ENCODE data around the gene CSE1L. TPM values are rescaled to one million over a fixed set of nuclear protein-coding genes. Genes with fewer than 3 reads are reported as not detected.
"Not testable (repeated sequence)": the region's sequence is repeated elsewhere in the genome, so short reads cannot be mapped to it uniquely, and the experiment has no call there.

Gene CSE1L
- total RNA-seq, 1 experiment from 2014 or later = 248 TPM

DNA sequence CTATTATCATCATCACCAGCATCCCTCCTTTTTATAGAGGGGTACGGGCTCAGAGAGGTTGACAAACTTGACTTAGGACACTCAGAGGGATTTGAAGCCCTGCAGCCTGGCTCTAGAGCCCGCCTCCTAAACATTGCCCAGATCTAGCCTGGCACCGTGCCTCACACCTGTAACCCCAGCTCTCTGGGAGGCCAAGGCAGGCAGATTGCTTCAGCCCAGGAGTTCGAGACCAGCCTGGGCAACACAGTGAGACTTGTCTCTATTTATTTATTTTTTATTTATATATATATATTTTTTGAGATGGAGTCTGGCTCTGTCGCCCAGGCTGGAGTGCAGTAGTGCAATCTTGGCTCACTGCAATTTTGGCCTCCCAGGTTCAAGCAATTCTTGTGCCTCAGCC, 6.3 kb upstream of the CSE1L start:
- H3K36me3 ChIP-seq (replicated peaks; ENCODE audit: control insufficient read depth, insufficient read depth, low read length) = no peaks in the 10 kb centered on the region
- no peak overlapping the region for H3K4me3 ChIP-seq (ENCODE audit: insufficient read depth, low read depth, low read length)
- H3K27me3 ChIP-seq (ENCODE audit: control insufficient read depth, insufficient read depth, low read length) = no peaks in the 10 kb centered on the region
- no peak for DNase-seq

DNA sequence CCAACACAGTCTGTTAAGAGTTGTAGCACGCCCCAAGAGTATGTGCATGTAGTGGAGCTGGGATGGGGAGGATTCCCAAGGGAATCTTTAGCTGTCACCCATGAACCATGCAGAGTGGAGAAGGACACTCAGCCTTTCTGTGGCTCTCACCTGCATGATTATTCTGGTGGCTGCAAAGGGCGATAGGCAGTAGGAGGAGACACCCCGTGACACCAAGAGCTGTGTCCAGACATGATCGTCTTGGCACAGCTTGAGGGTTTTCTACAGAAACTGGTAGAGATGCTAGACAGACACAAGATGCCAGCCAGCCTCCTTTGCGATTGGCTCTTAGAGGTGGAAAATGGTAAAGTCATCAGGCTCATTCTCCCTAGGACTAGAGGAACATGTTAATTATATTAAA, 3.1 kb upstream of the CSE1L start:
- no peaks in the 10 kb centered on the region for H3K36me3 ChIP-seq (replicated peaks; ENCODE audit: control insufficient read depth, insufficient read depth, low read length)
- no peak overlapping the region for H3K4me3 ChIP-seq (ENCODE audit: insufficient read depth, low read depth, low read length)
- DNase-seq = no peak
- H3K27me3 ChIP-seq (ENCODE audit: control insufficient read depth, insufficient read depth, low read length) = no peaks in the 10 kb centered on the region

DNA sequence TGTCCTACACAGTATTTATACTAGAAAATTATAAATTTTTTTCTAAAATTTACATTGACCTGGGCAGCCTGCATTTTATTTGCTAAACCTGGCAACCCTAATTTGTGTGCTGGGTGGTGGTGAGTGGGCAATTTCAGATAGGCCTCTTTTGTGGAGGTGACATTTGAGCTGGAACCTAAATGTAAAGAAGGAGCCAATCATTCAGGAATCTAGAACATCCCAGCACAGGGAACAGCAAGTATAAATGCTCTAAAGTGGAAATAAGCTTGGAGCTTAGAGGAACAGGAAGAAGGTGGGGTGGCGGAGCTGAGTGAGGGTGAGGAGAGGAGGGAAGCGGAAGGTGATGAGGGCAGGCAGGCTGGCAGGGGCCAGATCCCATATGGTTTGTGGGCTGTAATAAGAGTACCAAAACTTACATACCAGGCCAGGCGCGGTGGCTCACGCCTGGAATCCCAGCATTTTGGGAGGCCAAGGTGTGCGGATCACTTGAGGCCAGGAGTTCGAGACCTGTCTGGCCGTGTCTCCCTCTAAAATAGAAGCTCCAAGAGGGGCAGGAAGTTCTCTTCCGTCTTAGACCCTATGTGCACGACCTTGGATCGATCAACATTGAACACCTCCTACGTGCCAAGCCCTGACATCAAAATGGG, 549 bp upstream of the CSE1L start:
- peak; percentile 28 for DNase-seq
- Histone ChIP-seq H3K4me3 (ENCODE audit: insufficient read depth, low read depth, low read length) (peak overlapping the region; percentile 100), H3K36me3 (replicated peaks; ENCODE audit: control insufficient read depth, insufficient read depth, low read length) (no peaks in the 10 kb centered on the region; the same call in 1 of the 2 replicates), H3K27me3 (ENCODE audit: control insufficient read depth, insufficient read depth, low read length) (no peaks in the 10 kb centered on the region)

DNA sequence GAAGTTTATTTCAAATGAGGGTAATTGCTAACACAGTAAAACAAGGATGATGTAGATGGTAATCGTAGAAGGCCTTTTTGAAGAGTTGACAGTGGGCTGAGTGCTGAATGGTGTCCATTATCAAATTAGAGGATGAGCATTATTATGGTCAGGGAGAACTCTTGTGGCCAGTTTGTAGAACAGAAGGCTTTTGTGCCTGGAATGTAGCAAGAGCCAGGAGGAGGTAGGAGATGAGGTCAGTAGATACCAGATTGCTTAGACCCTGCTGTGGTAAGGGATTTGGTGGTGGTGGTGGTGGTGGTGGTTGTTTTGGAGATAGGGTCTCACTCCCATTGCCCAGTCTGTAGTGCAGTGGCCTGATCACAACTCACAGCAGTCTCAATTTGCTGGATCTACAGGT, 6.2 kb downstream of the CSE1L start:
- Histone ChIP-seq H3K36me3 (replicated peaks; ENCODE audit: control insufficient read depth, insufficient read depth, low read length) (no peaks in the 10 kb centered on the region; the same call in none of the 2 replicates), H3K4me3 (ENCODE audit: insufficient read depth, low read depth, low read length) (no peak overlapping the region), H3K27me3 (ENCODE audit: control insufficient read depth, insufficient read depth, low read length) (no peaks in the 10 kb centered on the region)
- no peak for DNase-seq

DNA sequence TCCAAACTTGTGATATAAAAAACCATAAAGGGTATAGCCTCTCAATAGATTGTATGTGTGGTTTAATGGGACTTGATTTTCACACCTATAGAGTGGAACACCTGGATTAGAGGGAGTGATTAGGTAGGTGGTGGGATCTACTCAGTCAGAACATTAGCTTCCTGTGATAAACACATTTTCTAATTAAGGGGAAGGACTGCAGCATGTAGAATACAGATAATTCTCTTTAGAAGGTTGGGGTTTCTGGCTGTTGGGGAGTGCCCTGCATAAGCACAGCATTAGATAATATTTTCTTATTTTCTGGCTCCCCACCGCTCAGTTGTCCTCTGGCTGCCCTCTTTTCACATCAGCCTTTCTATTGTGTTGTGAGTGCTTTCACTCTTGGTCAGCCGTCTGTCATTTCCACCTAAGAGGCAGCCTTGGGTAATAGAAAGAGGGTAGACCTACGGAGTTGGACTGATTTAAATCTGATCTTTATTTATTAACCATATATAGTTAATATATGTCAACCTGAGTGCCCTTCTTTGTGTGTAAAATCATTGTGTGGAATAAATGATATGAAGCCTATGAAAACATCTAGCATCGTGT, 8.0 kb downstream of the CSE1L start:
- no peak overlapping the region for H3K4me3 ChIP-seq (ENCODE audit: insufficient read depth, low read depth, low read length)
- H3K27me3 ChIP-seq (ENCODE audit: control insufficient read depth, insufficient read depth, low read length) = no peaks in the 10 kb centered on the region
- peaks cover 6% of the 10 kb centered on the region for H3K36me3 ChIP-seq (replicated peaks; ENCODE audit: control insufficient read depth, insufficient read depth, low read length)
- no peak for DNase-seq

DNA sequence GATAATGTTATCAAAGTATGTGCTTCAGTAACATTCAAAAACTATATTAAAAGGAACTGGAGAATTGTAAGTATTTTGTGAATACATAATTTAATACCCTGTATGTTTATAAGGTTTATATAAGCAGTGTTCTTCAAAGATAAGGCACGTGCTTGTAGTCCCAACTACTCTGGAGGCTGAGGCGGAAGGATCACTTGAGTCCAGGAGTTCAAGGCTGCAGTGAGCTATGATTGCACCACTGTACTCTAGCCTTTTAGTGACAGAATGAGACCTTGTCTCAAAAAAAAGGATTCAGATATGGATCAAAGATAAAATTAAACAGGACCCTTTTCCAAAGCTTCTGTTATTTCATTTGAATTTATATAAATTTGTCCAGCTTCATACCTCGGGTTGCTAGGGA, 17.2 kb downstream of the CSE1L start:
- Histone ChIP-seq H3K27me3 (ENCODE audit: control insufficient read depth, insufficient read depth, low read length) (no peaks in the 10 kb centered on the region), H3K4me3 (ENCODE audit: insufficient read depth, low read depth, low read length) (no peak overlapping the region), H3K36me3 (replicated peaks; ENCODE audit: control insufficient read depth, insufficient read depth, low read length) (peaks cover 38% of the 10 kb centered on the region)
- no peak for DNase-seq

DNA sequence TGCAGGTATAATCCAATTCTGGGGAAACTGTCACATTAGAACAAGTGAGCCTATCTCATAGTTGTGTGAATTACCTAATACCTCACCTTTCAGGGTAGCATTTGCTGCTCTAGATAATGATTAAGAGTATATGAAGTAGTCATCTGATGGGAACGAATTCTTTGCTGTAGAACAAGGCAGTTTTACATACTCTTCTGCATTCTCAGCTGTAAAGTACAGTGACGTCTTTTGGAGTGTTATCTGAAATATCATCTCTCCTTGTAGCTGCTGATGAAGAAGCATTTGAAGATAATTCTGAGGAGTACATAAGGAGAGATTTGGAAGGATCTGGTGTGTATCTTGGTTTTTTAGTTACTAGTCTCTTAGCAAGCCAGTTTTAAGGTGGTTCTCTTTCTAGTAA, 28.4 kb downstream of the CSE1L start:
- DNase-seq = no peak
- H3K4me3 ChIP-seq (ENCODE audit: insufficient read depth, low read depth, low read length) = no peak overlapping the region
- peaks cover 54% of the 10 kb centered on the region for H3K36me3 ChIP-seq (replicated peaks; ENCODE audit: control insufficient read depth, insufficient read depth, low read length)
- no peaks in the 10 kb centered on the region for H3K27me3 ChIP-seq (ENCODE audit: control insufficient read depth, insufficient read depth, low read length)

DNA sequence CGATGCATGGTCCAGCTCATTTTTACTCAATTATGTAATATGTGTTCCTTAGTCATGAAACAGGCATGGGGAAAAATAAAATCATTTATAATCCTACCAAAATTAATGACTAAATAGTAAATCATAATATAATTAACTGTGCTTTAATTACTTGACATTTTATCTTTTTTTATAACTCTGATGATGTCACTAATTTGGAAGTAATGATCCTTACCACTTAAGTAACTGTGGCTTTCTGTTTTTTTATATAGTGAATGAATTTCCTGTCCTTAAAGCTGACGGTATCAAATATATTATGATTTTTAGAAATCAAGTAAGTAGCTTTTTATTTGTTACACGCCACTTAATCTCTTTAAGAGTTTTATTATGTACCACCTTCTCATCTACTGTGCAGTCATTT, 32.2 kb downstream of the CSE1L start:
- no peaks in the 10 kb centered on the region for H3K27me3 ChIP-seq (ENCODE audit: control insufficient read depth, insufficient read depth, low read length)
- no peak for DNase-seq
- H3K36me3 ChIP-seq (replicated peaks; ENCODE audit: control insufficient read depth, insufficient read depth, low read length) = peaks cover 46% of the 10 kb centered on the region
- no peak overlapping the region for H3K4me3 ChIP-seq (ENCODE audit: insufficient read depth, low read depth, low read length)

DNA sequence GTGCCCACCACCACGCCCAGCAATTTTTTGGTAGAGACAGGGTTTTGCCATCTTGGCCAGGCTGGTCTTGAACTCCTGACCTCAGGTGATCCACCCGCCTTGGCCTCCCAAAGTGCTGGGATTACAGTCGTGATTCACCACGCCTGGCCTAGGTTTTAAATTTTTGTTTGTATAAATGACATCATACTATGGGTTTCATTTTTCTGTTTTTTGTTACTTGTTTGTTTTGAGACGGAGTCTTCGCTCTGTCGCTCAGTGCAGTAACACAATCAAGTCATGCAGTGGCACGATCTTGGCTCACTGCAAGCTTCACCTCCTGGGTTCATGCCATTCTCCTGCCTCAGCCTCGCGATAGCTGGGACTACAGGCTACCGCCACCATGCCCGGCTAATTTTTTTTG, 36.2 kb downstream of the CSE1L start:
- DNase-seq; H3K27me3 ChIP-seq (ENCODE audit: control insufficient read depth, insufficient read depth, low read length); H3K4me3 ChIP-seq (ENCODE audit: insufficient read depth, low read depth, low read length): not testable (repeated sequence)
- H3K36me3 ChIP-seq (replicated peaks; ENCODE audit: control insufficient read depth, insufficient read depth, low read length) = peaks cover 43% of the 10 kb centered on the region

DNA sequence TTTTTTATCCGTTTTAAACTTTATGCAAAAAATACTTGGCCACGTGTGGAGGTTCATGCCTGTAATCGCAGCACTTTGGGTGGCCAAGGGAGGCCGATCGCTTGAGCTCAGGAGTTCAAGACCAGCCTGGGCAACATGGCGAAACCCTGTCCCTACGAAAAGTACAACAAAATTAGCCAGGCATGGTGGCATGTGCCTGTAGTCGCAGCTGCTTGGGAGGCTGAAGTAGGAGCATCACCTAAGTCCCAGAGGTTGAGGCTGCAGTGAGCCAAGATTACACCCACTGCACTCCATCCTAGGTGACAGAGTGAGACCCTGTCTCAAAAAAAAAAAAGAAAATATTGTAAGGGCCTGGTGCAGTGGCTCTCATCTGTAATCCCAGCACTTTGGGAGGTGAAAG, 45.0 kb downstream of the CSE1L start:
- Histone ChIP-seq H3K36me3 (replicated peaks; ENCODE audit: control insufficient read depth, insufficient read depth, low read length) (peaks cover 51% of the 10 kb centered on the region), H3K27me3 (ENCODE audit: control insufficient read depth, insufficient read depth, low read length) (no peaks in the 10 kb centered on the region), H3K4me3 (ENCODE audit: insufficient read depth, low read depth, low read length) (no peak overlapping the region)
- no peak for DNase-seq

DNA sequence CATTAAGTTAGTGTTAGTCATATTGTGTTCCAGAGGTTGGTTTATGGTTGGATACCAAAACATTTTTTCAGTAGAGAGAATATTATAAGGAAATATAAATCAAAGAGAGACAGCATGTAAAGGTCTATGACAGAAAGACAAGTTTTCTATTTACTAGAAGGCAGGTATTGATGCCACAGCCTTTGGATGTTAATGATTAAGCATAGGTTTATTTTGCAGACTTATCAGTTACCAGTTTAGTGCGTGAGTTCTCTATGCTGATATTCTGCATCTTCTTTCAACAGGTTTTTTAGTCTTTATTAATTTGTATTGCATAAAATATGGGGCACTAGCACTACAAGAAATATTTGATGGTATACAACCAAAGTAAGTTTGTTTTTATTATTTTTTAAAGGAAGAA, 45.6 kb downstream of the CSE1L start:
- H3K36me3 ChIP-seq (replicated peaks; ENCODE audit: control insufficient read depth, insufficient read depth, low read length) = peaks cover 52% of the 10 kb centered on the region
- no peak for DNase-seq
- no peak overlapping the region for H3K4me3 ChIP-seq (ENCODE audit: insufficient read depth, low read depth, low read length)
- no peaks in the 10 kb centered on the region for H3K27me3 ChIP-seq (ENCODE audit: control insufficient read depth, insufficient read depth, low read length)

DNA sequence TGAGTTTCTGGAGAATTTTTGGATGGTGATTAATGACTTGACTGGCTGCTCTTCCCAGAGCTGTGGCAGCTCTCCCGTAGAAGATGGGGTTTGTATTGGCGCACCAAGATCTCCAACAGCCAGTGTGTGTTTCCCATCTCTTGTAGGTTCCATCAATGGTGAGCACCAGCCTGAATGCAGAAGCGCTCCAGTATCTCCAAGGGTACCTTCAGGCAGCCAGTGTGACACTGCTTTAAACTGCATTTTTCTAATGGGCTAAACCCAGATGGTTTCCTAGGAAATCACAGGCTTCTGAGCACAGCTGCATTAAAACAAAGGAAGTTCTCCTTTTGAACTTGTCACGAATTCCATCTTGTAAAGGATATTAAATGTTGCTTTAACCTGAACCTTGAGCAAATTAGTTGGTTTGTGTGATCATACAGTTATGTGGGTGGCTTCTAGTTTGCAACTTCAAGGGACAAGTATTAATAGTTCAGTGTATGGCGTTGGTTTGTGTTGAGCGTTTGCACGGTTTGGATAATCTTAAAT, 50.2 kb downstream of the CSE1L start:
- no peak for DNase-seq
- no peaks in the 10 kb centered on the region for H3K27me3 ChIP-seq (ENCODE audit: control insufficient read depth, insufficient read depth, low read length)
- no peak overlapping the region for H3K4me3 ChIP-seq (ENCODE audit: insufficient read depth, low read depth, low read length)
- H3K36me3 ChIP-seq (replicated peaks; ENCODE audit: control insufficient read depth, insufficient read depth, low read length) = peaks cover 42% of the 10 kb centered on the region

DNA sequence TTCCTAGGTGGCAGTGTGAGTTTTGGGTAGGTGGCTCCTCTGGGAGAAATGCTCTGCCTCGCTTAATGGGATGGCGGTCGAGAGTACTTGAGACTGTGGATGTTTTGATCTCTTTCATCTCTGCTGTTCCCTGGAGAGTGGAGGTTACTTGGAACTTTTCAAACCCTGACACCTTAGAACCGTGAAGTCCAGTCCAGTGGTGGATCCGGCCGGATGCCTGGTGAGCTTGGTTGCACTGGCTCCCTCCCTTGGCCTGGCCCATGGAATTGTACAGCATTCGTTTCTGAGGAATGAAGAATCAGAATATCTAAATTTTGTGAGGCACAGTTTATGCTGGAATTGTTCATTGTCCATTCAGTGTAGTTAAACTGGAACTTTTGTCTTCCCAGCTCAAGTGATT, 51.0 kb downstream of the CSE1L start:
- Histone ChIP-seq H3K27me3 (ENCODE audit: control insufficient read depth, insufficient read depth, low read length) (no peaks in the 10 kb centered on the region), H3K36me3 (replicated peaks; ENCODE audit: control insufficient read depth, insufficient read depth, low read length) (peaks cover 46% of the 10 kb centered on the region), H3K4me3 (ENCODE audit: insufficient read depth, low read depth, low read length) (no peak overlapping the region)
- no peak for DNase-seq

DNA sequence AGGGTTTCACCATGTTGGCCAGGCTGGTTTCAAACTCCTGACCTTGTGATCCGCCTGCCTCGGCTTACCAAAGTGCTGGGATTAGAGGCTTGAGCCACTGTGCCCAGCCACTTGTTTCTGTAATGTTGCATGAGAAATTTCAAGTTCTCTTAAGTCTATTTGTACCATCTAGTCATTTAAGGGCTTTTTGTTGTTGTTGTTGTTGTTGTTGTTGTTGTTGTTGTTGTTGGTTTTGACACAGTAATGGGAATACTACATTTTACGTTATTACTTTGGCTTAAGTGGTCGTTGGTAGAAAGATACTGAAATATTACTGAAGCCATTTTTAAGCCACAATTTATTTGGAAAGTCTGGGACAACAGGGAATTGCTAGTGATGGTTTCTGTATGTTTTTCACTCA, 52.0 kb downstream of the CSE1L start:
- H3K27me3 ChIP-seq (ENCODE audit: control insufficient read depth, insufficient read depth, low read length) = no peaks in the 10 kb centered on the region
- H3K36me3 ChIP-seq (replicated peaks; ENCODE audit: control insufficient read depth, insufficient read depth, low read length) = peaks cover 51% of the 10 kb centered on the region
- no peak for DNase-seq

DNA sequence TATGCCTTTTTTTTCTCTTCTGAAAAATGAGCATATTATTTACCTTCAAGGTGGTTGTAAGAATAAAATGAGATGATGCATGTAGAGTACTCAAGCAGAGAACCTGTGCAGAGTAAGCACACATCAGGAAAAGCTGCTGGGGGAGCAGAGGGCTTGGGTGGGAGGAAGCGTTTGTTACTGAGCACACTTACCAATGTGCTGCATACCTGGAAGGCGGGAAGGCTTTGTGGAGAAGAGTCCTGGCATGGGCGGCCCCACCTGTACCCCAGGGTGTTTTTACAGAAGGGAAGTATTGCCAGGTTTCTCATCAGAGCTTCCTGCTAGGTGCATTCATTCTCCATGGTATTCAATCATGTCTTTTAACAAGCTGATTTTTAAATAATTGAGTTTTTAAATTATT, 52.9 kb downstream of the CSE1L start:
- no peak for DNase-seq
- Histone ChIP-seq H3K36me3 (replicated peaks; ENCODE audit: control insufficient read depth, insufficient read depth, low read length) (peaks cover 49% of the 10 kb centered on the region), H3K4me3 (ENCODE audit: insufficient read depth, low read depth, low read length) (no peak overlapping the region), H3K27me3 (ENCODE audit: control insufficient read depth, insufficient read depth, low read length) (no peaks in the 10 kb centered on the region)

More for the DNA sequence above, 52.0 kb downstream of the CSE1L start:
- no peak overlapping the region for H3K4me3 ChIP-seq (ENCODE audit: insufficient read depth, low read depth, low read length)

Measured in H7 (cell line).